ENCODE measurements around the gene RAB6A. TPM values are rescaled to one million over a fixed set of nuclear protein-coding genes. Genes with fewer than 3 reads are reported as not detected.

The RAB6A gene
- total and polyA plus RNA-seq, 2 experiments from 2014 or later: 119 to 218 TPM

GRCh38 chr11:73652046-73652730 is 108.7 kb downstream of the RAB6A start:
- Histone ChIP-seq H3K4me1 (ENCODE audit: low read depth) (no peaks in the 10 kb centered on the region), H3K9me3 (ENCODE audit: low read depth) (no peaks in the 10 kb centered on the region), H3K27me3 (no peaks in the 10 kb centered on the region), H3K4me3 (no peak overlapping the region), H3K36me3 (no peaks in the 10 kb centered on the region), H3K27ac (no peak overlapping the region)
- TF ChIP-seq CTCF (IDR thresholded peaks at IDR 0.05; ENCODE audit: low read depth, low read length): no peak
- DNase-seq (ENCODE audit: low read depth in 1 of 2, low spot score in 1 of 2): peak in 1 of 2 donors; percentile 71

- Histone ChIP-seq H3K36me3 (no peaks in the 10 kb centered on the region), H3K4me1 (ENCODE audit: low read depth) (no peaks in the 10 kb centered on the region), H3K27me3 (no peaks in the 10 kb centered on the region), H3K9me3 (ENCODE audit: low read depth) (no peaks in the 10 kb centered on the region), H3K27ac (no peak overlapping the region), H3K4me3 (no peak overlapping the region)
- TF ChIP-seq CTCF (IDR thresholded peaks at IDR 0.05; ENCODE audit: low read depth, low read length): no peak
- DNase-seq (ENCODE audit: low read depth in 1 of 2, low spot score in 1 of 2): no peak
Observed at GRCh38 chr11:73651661-73652045, 109.2 kb downstream of the RAB6A start.

- Histone ChIP-seq H3K36me3 (no peaks in the 10 kb centered on the region), H3K27me3 (no peaks in the 10 kb centered on the region), H3K4me3 (no peak overlapping the region), H3K4me1 (ENCODE audit: low read depth) (no peaks in the 10 kb centered on the region), H3K9me3 (ENCODE audit: low read depth) (no peaks in the 10 kb centered on the region), H3K27ac (no peak overlapping the region)
- TF ChIP-seq CTCF (IDR thresholded peaks at IDR 0.05; ENCODE audit: low read depth, low read length): no peak
- no peak for DNase-seq (ENCODE audit: low read depth in 1 of 2, low spot score in 1 of 2)
Observed at GRCh38 chr11:73651252-73651651, 109.6 kb downstream of the RAB6A start.

- Histone ChIP-seq H3K4me1 (ENCODE audit: low read depth) (no peaks in the 10 kb centered on the region), H3K4me3 (no peak overlapping the region), H3K9me3 (ENCODE audit: low read depth) (no peaks in the 10 kb centered on the region), H3K27me3 (peaks cover 2% of the 10 kb centered on the region), H3K27ac (no peak overlapping the region), H3K36me3 (no peaks in the 10 kb centered on the region)
- no peak for DNase-seq (ENCODE audit: low read depth in 1 of 2, low spot score in 1 of 2)
- TF ChIP-seq CTCF (IDR thresholded peaks at IDR 0.05; ENCODE audit: low read depth, low read length): no peak
Observed at GRCh38 chr11:73650400-73650799, 110.5 kb downstream of the RAB6A start.

- Histone ChIP-seq H3K9me3 (ENCODE audit: low read depth) (no peaks in the 10 kb centered on the region), H3K27ac (no peak overlapping the region), H3K4me3 (no peak overlapping the region), H3K27me3 (peaks cover 4% of the 10 kb centered on the region), H3K4me1 (ENCODE audit: low read depth) (peaks cover 5% of the 10 kb centered on the region), H3K36me3 (no peaks in the 10 kb centered on the region)
- TF ChIP-seq CTCF (IDR thresholded peaks at IDR 0.05; ENCODE audit: low read depth, low read length): no peak
- no peak for DNase-seq (ENCODE audit: low read depth in 1 of 2, low spot score in 1 of 2)
Observed at GRCh38 chr11:73649206-73649605, 111.7 kb downstream of the RAB6A start.

Data from cardiac muscle cell (in vitro differentiated cells and primary cell).